ENCODE measurements around the gene HGS. TPM values are rescaled to one million over a fixed set of nuclear protein-coding genes. Genes with fewer than 3 reads are reported as not detected.

Gene HGS
- total and polyA plus RNA-seq, 2 donors (not counting 3 experiments of a cell fraction or from before 2014, with no cell fraction given), result 166 to 191 TPM

- Histone ChIP-seq H3K4me1 (ENCODE audit: control insufficient read depth, extremely low read depth, insufficient read depth, low read length) (peaks cover 9% of the 10 kb centered on the region), H3K9ac (replicated peaks; ENCODE audit: extremely low read depth, insufficient read depth, low read length) (no peak overlapping the region), H2AFZ (ENCODE audit: low read depth, low read length) (no peak overlapping the region), H3K27me3 (ENCODE audit: control insufficient read depth in 2 of 2, insufficient read depth in 2 of 2, low read length in 2 of 2) (no peaks in the 10 kb centered on the region), H3K27ac (ENCODE audit: insufficient read depth, low read depth, low read length) (no peak overlapping the region), H3K36me3 (ENCODE audit: control insufficient read depth in 2 of 2, extremely low read depth in 1 of 2, insufficient read depth in 2 of 2, low read length in 2 of 2) (no peaks in the 10 kb centered on the region), H3K4me3 (replicated peaks in 1 of 3; ENCODE audit: insufficient read depth in 1 of 3, low read depth in 1 of 3, low read length in 3 of 3) (no peak overlapping the region), H4K20me1 (replicated peaks; ENCODE audit: control insufficient read depth, extremely low read depth, insufficient read depth, low read length) (no peaks in the 10 kb centered on the region), H3K9me3 (replicated peaks; ENCODE audit: control insufficient read depth, insufficient read depth, low read length) (no peaks in the 10 kb centered on the region), H3K9me1 (replicated peaks; ENCODE audit: control insufficient read depth, extremely low read depth, insufficient read depth, low read length) (no peaks in the 10 kb centered on the region), H3K4me2 (ENCODE audit: insufficient read depth, low read length) (no peak overlapping the region), H3K79me2 (ENCODE audit: control insufficient read depth, insufficient read depth, low read length) (no peaks in the 10 kb centered on the region)
- no peak for FAIRE-seq
- no peak for DNase-seq (ENCODE audit: low read depth, low spot score)
- intact Hi-C loops (cut with micrococcal nuclease), result no loop called here
- ChIA-PET POLR2A (interaction anchor here (2.1 kb wide), 1 partner anchor 19 kb away, joined by 4 read pairs; no protein-coding TSS in a partner anchor), CTCF (interaction anchor here (1.9 kb wide), 1 partner anchor 21 kb away, joined by 6 read pairs; no protein-coding TSS in a partner anchor)
- TF ChIP-seq POLR2A (IDR thresholded peaks at IDR 0.05; ENCODE audit: low read depth, low read length) (no peak), GATA2 (IDR thresholded peaks at IDR 0.05; ENCODE audit: insufficient read depth, insufficient read length, low read depth, low read length) (no peak), CTCF (IDR thresholded peaks at IDR 0.05; ENCODE audit: extremely low read depth in 1 of 2, insufficient read depth in 1 of 2, low read depth in 1 of 2, low read length in 2 of 2) (no peak), MYC (IDR thresholded peaks at IDR 0.05; ENCODE audit: low read depth, low read length) (no peak), FOS (IDR thresholded peaks at IDR 0.05; ENCODE audit: borderline replicate concordance, insufficient read depth, low read length) (no peak), JUN (IDR thresholded peaks at IDR 0.05; ENCODE audit: borderline replicate concordance, insufficient read depth, insufficient read length, low read depth) (no peak)
- no TSS peak for BruUV-seq (replicated peaks)
- dilution Hi-C loops (cut with MboI; ENCODE audit: extremely low pct_ligation_motif_present, low sequenced_read_pairs), result no loop called here
Observed at GRCh38 chr17:81655378-81656117, 28.3 kb upstream of the HGS start.

All from endothelial cell of umbilical vein (primary cell).